CD4-positive, alpha-beta T cell treated with Interleukin-4 for 1 hour (primary cell): Measurements from ENCODE around the gene TNS2.

Source experiments
- DNase-seq, 2 donors: peaks; one replicate each; pipeline ENCODE4 v3.0.0-alpha.2; 2020 to 2022

The TNS2 gene

GRCh38 chr12:53113951-53114350, 64.1 kb downstream of the TNS2 start:
- no peak for DNase-seq
